T-helper 17 cell (primary cell): ENCODE measurements around the gene CREB3L1. TPM values are rescaled to one million over a fixed set of nuclear protein-coding genes. Genes with fewer than 3 reads are reported as not detected.

Source experiments
- ATAC-seq: fragments of 150-1000 bp; cut with Tn5 transposase; 2 replicates; pipeline ENCODE4 v1.10.0; 2021; ENCODE audit warnings: mild to moderate bottlenecking, moderate library complexity
- DNase-seq, 3 donors: peaks; one replicate each; pipeline versions ENCODE4 v3.0.0 to v3.0.0-alpha.2; 2020 to 2021
- H3K9me3 ChIP-seq: one replicate; pipeline ENCODE4 v1.7.0; 2013; ENCODE audit warnings: low read length, mild to moderate bottlenecking; ENCODE audit not compliant: control insufficient read depth, poor library complexity, severe bottlenecking
- H3K27ac Mint-ChIP-seq: one replicate; pipeline ENCODE4 v1.8.0; 2022; ENCODE audit warnings: mild to moderate bottlenecking, moderate library complexity, mixed read lengths
- H3K27me3 Mint-ChIP-seq: one replicate; pipeline ENCODE4 v1.8.0; 2022; ENCODE audit warnings: mixed read lengths
- H3K36me3 Mint-ChIP-seq: one replicate; pipeline ENCODE4 v1.8.0; 2022; ENCODE audit warnings: low read depth, mixed read lengths
- H3K4me1 Mint-ChIP-seq: one replicate; pipeline ENCODE4 v1.8.0; 2022; ENCODE audit warnings: mild to moderate bottlenecking, mixed read lengths
- H3K4me3 Mint-ChIP-seq: one replicate; pipeline ENCODE4 v1.8.0; 2022; ENCODE audit warnings: mild to moderate bottlenecking, moderate library complexity, mixed read lengths
- total RNA-seq, 4 donors: library from RNA in 2 of 4; stranded (reverse) in 2 of 4; gene quantifications; one replicate each; pipeline ENCODE4 v1.2.3 and lab custom pipeline; 2022 to 2026

CREB3L1 gene
- total RNA-seq, 2 donors from 2014 or later, result not detected

DNA sequence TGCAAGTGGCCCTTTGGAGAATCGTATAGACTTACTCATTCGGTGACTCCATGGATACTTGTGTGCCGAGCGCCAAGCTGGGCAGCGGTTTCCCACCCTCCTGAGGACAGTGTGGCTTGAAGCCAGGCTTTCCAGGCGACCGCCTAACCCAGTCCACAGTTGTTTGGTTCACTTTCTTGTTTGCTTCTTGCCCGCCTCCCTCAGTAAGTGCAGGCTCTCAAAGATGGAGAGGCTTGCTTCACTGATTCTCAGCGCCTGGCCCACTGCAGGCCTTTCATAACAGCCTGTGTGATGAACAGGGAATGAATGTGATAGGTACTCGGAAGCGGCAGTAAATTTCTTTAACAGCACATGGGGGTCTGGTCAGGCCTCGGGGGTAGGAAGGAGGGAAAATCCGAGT is 92.8 kb downstream of the CREB3L1 start:
- H3K4me1 Mint-ChIP-seq, result peaks cover 16% of the 10 kb centered on the region
- H3K36me3 Mint-ChIP-seq, result peaks cover 2% of the 10 kb centered on the region
- ATAC-seq (no peak), DNase-seq (no peak)
- no peak overlapping the region for H3K27ac Mint-ChIP-seq
- H3K9me3 ChIP-seq, result no peaks in the 10 kb centered on the region
- no peaks in the 10 kb centered on the region for H3K27me3 Mint-ChIP-seq
- H3K4me3 Mint-ChIP-seq, result no peak overlapping the region

Other genes with a start within 250 kb of the CREB3L1 start
- 100 to 1,000 TPM; 103 to 105 TPM for gene PHF21A, start 156.2 kb upstream of the CREB3L1 start, total RNA-seq
- 100 to 1,000 TPM; 194 to 196 TPM for gene DGKZ, start 69.8 kb downstream of the CREB3L1 start, total RNA-seq
- 1 to 10 TPM; 2.6 to 3.7 TPM for gene MDK, start 104.0 kb downstream of the CREB3L1 start, total RNA-seq
- gene CHRM4, start 114.1 kb downstream of the CREB3L1 start, total RNA-seq, result 1 to 10 TPM; 4.3 to 4.8 TPM